ENCODE measurements around the gene MAPK8. TPM values are rescaled to one million over a fixed set of nuclear protein-coding genes. Genes with fewer than 3 reads are reported as not detected.

MAPK8 gene
- total RNA-seq, 1 experiment from 2014 or later = 52.9 TPM

DNA sequence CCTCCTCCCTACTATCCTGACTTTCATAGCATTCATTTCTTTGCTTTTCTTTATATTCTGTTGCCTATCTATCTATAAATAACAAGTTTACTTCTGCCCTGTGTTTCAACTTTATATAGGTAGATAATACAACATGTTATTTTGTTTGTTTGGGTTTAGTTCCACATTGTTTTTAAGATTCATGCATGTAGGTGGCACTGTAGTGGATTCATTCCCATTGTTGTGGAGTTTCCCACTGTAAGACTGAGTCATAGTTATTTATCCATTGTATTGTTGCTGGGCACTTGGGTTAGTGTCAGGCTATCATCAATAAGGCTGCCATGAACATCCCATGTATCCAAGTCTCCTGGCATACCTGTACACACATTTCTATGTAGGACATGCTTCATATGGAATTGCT, 170.7 kb downstream of the MAPK8 start:
- ChIA-PET CTCF (no interaction called here), POLR2A (no interaction called here)
- ATAC-seq = no peak
- Mint-ChIP-seq H3K9me3 (peaks cover 14% of the 10 kb centered on the region), H3K4me3 (no peak overlapping the region), H3K36me3 (peaks cover 13% of the 10 kb centered on the region), H3K27me3 (ENCODE audit: low read depth) (no peaks in the 10 kb centered on the region; the same call in 1 of the 2 replicates), H3K27ac (no peak overlapping the region), H3K4me1 (peaks cover 42% of the 10 kb centered on the region)
- TF ChIP-seq ZMAT4 (CRISPR knock-in tag; IDR thresholded peaks at IDR 0.05) = no peak
- TF ChIP-seq MXD4 (CRISPR knock-in tag; IDR thresholded peaks at IDR 0.05; ENCODE audit: borderline replicate concordance) = no peak
- TF ChIP-seq ZNF671 (CRISPR knock-in tag; IDR thresholded peaks at IDR 0.05) = no peak
- TF ChIP-seq HMGA2 (CRISPR knock-in tag; IDR thresholded peaks at IDR 0.05) = no peak
- TF ChIP-seq ZNF281 (CRISPR knock-in tag; IDR thresholded peaks at IDR 0.05) = no peak
- TF ChIP-seq ZNF317 (CRISPR knock-in tag; IDR thresholded peaks at IDR 0.05; ENCODE audit: borderline replicate concordance, low read depth) = no peak
- TF ChIP-seq OVOL2 (CRISPR knock-in tag; IDR thresholded peaks at IDR 0.05; ENCODE audit: borderline replicate concordance) = no peak
- TF ChIP-seq NFYB (CRISPR knock-in tag; conservative IDR thresholded peaks at IDR 0.05; ENCODE audit: low read depth) = no peak
- DNase-seq (ENCODE audit: low spot score) = no peak

- no peak for ATAC-seq
- Mint-ChIP-seq H3K9me3 (peaks cover 12% of the 10 kb centered on the region), H3K4me1 (peaks cover 45% of the 10 kb centered on the region), H3K4me3 (no peak overlapping the region), H3K36me3 (peaks cover 11% of the 10 kb centered on the region), H3K27me3 (ENCODE audit: low read depth) (no peaks in the 10 kb centered on the region; the same call in 1 of the 2 replicates), H3K27ac (no peak overlapping the region)
- ChIA-PET POLR2A (no interaction called here), CTCF (no interaction called here)
- no peak for DNase-seq (ENCODE audit: low spot score)
- TF ChIP-seq EMX1 (CRISPR knock-in tag; IDR thresholded peaks at IDR 0.05) (no peak), ZBTB21 (CRISPR knock-in tag; IDR thresholded peaks at IDR 0.05; ENCODE audit: borderline replicate concordance) (no peak), NFE2L1 (CRISPR knock-in tag; IDR thresholded peaks at IDR 0.05) (no peak), PREB (CRISPR knock-in tag; IDR thresholded peaks at IDR 0.05; ENCODE audit: borderline replicate concordance) (no peak), NR3C1 (CRISPR knock-in tag; conservative IDR thresholded peaks at IDR 0.05; ENCODE audit: low read depth) (no peak), SOX15 (CRISPR knock-in tag; IDR thresholded peaks at IDR 0.05) (no peak), ARID4B (CRISPR knock-in tag; IDR thresholded peaks at IDR 0.05; ENCODE audit: borderline replicate concordance) (no peak), ESRRA (CRISPR knock-in tag; IDR thresholded peaks at IDR 0.05; ENCODE audit: borderline replicate concordance) (no peak), KAT7 (CRISPR knock-in tag; IDR thresholded peaks at IDR 0.05; ENCODE audit: borderline replicate concordance) (no peak), GTF2I (CRISPR knock-in tag; conservative IDR thresholded peaks at IDR 0.05) (no peak), MXD4 (CRISPR knock-in tag; IDR thresholded peaks at IDR 0.05; ENCODE audit: borderline replicate concordance) (no peak), ZMAT4 (CRISPR knock-in tag; IDR thresholded peaks at IDR 0.05) (no peak), ATF1 (CRISPR knock-in tag; IDR thresholded peaks at IDR 0.05) (no peak)
- TF ChIP-seq, protein P1, sequence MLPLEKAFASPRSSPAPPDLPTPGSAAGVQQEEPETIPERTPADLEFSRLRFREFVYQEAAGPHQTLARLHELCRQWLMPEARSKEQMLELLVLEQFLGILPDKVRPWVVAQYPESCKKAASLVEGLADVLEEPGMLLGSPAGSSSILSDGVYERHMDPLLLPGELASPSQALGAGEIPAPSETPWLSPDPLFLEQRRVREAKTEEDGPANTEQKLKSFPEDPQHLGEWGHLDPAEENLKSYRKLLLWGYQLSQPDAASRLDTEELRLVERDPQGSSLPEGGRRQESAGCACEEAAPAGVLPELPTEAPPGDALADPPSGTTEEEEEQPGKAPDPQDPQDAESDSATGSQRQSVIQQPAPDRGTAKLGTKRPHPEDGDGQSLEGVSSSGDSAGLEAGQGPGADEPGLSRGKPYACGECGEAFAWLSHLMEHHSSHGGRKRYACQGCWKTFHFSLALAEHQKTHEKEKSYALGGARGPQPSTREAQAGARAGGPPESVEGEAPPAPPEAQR (CRISPR knock-in tag; IDR thresholded peaks at IDR 0.05) = no peak
- TF ChIP-seq, protein P2, sequence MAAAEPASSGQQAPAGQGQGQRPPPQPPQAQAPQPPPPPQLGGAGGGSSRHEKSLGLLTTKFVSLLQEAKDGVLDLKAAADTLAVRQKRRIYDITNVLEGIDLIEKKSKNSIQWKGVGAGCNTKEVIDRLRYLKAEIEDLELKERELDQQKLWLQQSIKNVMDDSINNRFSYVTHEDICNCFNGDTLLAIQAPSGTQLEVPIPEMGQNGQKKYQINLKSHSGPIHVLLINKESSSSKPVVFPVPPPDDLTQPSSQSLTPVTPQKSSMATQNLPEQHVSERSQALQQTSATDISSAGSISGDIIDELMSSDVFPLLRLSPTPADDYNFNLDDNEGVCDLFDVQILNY (CRISPR knock-in tag; IDR thresholded peaks at IDR 0.05) = no peak
- TF ChIP-seq, protein P3, sequence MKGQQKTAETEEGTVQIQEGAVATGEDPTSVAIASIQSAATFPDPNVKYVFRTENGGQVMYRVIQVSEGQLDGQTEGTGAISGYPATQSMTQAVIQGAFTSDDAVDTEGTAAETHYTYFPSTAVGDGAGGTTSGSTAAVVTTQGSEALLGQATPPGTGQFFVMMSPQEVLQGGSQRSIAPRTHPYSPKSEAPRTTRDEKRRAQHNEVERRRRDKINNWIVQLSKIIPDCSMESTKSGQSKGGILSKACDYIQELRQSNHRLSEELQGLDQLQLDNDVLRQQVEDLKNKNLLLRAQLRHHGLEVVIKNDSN (CRISPR knock-in tag; IDR thresholded peaks at IDR 0.05) = no peak
- TF ChIP-seq, protein P4, sequence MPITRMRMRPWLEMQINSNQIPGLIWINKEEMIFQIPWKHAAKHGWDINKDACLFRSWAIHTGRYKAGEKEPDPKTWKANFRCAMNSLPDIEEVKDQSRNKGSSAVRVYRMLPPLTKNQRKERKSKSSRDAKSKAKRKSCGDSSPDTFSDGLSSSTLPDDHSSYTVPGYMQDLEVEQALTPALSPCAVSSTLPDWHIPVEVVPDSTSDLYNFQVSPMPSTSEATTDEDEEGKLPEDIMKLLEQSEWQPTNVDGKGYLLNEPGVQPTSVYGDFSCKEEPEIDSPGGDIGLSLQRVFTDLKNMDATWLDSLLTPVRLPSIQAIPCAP (CRISPR knock-in tag; IDR thresholded peaks at IDR 0.05) = no peak
Measured at GRCh38 chr10:48477616-48478015, 171.1 kb downstream of the MAPK8 start.
